ENCODE results near the gene ANKRD61.
"Not testable (repeated sequence)": the region's sequence is repeated elsewhere in the genome, so short reads cannot be mapped to it uniquely, and the experiment has no call there.

ANKRD61 gene

GRCh38 chr7:6030988-6031387, at the start of gene ANKRD61:
Gene ANKRD61 (plus strand): TSS chr7:6031376. CDS start chr7:6031376, 0 bp downstream.
- DNase-seq = no peak

- DNase-seq = not testable (repeated sequence)
Measured at GRCh38 chr7:5987061-5987460, 44.1 kb upstream of the ANKRD61 start.

GRCh38 chr7:5997210-5997808, 33.9 kb upstream of the ANKRD61 start:
- DNase-seq = peak; percentile 22

GRCh38 chr7:6007386-6007785, 23.8 kb upstream of the ANKRD61 start:
- DNase-seq = no peak

- not testable (repeated sequence) for DNase-seq
Measured at GRCh38 chr7:6007835-6008590, 23.2 kb upstream of the ANKRD61 start.

- peak; percentile 99 for DNase-seq
Measured at GRCh38 chr7:6008668-6009611, 22.2 kb upstream of the ANKRD61 start, which contains the start of the genes AIMP2 and PMS2. Gene AIMP2 (plus strand): TSS chr7:6009272. CDS start chr7:6009364, 92 bp downstream. Gene PMS2 (minus strand): TSS chr7:6009049. CDS start chr7:6009019, 30 bp downstream.

GRCh38 chr7:6010370-6010769, 20.8 kb upstream of the ANKRD61 start:
- DNase-seq = not testable (repeated sequence)

- no peak for DNase-seq
Measured at GRCh38 chr7:6011541-6011940, 19.6 kb upstream of the ANKRD61 start.

- no peak for DNase-seq
Measured at GRCh38 chr7:6012355-6013104, 18.6 kb upstream of the ANKRD61 start.

- DNase-seq = no peak
Measured at GRCh38 chr7:6015917-6016652, 15.1 kb upstream of the ANKRD61 start.

- no peak for DNase-seq
Measured at GRCh38 chr7:6016653-6016966, 14.6 kb upstream of the ANKRD61 start.

GRCh38 chr7:6020371-6021286, 10.5 kb upstream of the ANKRD61 start:
- no peak for DNase-seq

GRCh38 chr7:6022707-6023106, 8.5 kb upstream of the ANKRD61 start:
- no peak for DNase-seq

GRCh38 chr7:6023974-6024435, 7.2 kb upstream of the ANKRD61 start:
- no peak for DNase-seq

GRCh38 chr7:6026011-6026819, 5.0 kb upstream of the ANKRD61 start:
- DNase-seq = peak; percentile 75

GRCh38 chr7:6026820-6027311, 4.3 kb upstream of the ANKRD61 start:
- DNase-seq = no peak

GRCh38 chr7:6027806-6028365, 3.3 kb upstream of the ANKRD61 start:
- DNase-seq = no peak

GRCh38 chr7:6028563-6028962, 2.6 kb upstream of the ANKRD61 start:
- DNase-seq = no peak

GRCh38 chr7:6031567-6031966, 391 bp downstream of the ANKRD61 start:
- DNase-seq = no peak

Data from stimulated activated CD4-positive, alpha-beta T cell treated with anti-CD3 and anti-CD28 coated beads, Interleukin-15, amount 100 ng/mL, for 24 hours (primary cell).